HUDEP-2 (cell line): ENCODE measurements around the gene LIMS1.
"Not testable (repeated sequence)": the region's sequence is repeated elsewhere in the genome, so short reads cannot be mapped to it uniquely, and the experiment has no call there.

Source experiments
- DNase-seq, 76 experiments: peaks; one replicate each; lab custom pipeline; 2025; ENCODE audit not compliant: unreplicated experiment in 76 of 76; lab: John Stamatoyannopoulos, UW

LIMS1 gene

DNA sequence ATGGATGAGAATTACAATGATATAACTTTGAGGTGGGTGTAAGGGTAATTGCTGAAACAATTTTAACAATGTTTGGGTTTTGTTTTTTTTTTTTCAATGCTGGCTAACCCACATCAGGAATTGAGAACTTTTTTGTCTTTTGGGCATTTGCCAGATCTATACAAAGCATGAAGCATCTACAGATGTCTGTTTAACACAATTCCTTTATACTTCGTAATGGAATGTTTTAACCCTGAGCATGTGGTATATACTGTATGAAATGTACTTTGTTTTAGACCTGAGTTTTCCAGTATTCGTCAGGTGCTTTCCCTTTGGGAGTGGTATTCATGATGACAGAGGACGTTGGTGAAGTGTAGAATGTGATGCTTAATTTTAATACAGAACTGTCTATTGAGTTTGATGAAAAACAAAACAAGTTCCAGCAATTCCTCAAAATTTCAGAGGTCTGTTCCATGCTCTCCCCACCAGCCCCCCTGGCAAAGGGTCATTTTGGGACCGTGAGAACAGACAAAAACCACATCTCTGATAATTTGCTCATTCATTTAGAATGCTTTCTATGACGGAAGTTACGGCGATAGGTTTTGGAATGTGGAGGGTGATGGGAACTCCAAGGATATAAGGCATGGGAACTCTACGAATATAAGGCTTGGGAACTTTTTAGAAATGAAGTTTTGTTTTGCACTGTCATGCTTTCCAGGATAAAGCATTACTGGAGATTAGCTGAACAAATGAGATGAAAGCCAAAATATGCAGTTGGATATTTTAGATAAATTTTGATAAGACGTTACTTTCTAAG lies 14.1 kb downstream of the LIMS1 start:
- DNase-seq, result no peak

DNA sequence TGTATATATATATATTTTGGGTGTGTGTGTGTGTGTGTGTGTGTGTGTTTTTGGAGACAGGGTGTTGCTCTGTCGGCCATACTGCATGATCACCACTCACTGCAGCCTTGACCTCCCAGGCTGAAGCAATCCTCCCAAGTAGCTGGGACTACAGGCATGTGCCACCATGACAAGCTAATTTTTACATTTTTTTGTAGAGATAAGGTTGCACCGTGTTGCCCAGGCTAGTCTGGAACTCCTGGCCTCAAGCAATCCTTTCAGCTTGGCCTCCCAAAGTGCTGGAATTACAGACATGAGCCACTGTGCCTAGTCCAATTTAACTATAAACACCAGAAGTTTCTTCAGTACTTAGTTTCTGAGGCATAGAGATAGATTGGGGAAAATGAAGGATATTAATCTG lies 18.3 kb downstream of the LIMS1 start:
- no peak for DNase-seq

DNA sequence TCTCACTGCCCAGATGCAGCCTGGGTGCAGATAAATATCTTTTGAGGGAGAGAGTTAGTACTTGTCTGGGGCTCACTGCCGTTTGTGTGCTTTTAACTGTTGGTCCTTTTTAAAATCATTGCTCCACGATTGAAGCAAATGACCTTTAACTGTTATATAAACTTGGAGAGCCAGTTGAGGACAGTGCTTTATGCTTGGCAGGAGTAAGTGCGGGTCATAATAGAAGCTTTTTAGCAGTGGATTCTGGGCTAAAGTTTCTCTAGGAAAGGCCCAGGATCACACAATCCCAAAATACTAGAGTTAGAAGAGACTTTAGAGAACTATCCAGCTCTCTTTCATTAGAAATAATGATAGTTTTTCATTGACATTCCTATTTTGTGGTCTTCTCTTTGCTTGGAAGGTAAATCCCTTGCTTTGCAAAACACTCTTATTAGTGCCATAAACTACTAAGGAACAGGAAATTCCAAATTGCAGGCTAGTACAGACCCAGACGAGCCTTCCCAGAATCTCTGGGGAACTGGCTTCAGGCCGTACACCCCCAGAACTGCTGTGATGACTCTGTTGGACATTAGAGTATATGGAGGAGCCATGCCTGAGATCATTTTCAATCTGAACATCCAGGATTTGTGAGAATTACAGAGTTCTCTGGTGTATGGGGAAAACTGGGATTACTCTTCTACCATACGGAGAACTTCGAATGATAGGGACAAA lies 19.1 kb downstream of the LIMS1 start:
- no peak for DNase-seq

DNA sequence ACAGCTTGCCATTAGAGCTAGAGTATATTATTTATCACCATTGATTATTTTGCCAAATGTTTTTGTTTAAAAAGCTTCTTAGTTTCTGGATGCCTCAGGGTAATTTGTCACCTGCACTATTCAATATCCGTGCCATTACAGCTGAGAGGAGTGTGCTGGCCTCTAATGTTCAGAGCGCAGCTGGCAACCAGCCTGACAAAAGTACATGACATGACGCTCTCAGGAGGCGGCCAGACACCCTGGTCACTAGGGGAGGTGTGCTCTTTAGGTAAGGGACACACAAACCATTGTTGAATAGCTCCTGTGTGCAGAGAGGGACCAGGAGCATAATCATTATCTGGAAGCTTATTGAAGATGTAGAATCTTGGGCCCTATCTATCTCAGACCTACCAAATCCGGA lies 20.3 kb downstream of the LIMS1 start:
- no peak for DNase-seq

DNA sequence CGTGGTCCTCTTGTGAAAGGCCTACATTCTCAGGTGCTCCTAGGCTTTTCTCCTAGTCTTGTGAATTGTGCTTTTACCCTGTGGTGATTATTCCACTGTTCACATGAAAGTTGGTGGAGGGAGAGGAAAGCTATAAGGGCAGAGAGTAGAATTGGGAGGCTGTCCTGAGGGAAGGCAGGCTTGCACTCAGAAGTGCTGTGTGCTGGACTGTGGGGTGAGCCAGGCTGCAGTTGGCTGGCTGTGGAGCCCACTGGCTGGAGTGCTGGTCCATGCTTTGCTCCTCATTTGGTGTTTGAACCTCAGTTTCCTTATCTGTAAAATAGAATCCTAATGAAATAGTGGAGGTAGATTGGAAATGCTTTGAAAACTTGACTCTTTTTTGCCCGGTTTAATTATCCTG lies 21.3 kb downstream of the LIMS1 start:
- no peak for DNase-seq

DNA sequence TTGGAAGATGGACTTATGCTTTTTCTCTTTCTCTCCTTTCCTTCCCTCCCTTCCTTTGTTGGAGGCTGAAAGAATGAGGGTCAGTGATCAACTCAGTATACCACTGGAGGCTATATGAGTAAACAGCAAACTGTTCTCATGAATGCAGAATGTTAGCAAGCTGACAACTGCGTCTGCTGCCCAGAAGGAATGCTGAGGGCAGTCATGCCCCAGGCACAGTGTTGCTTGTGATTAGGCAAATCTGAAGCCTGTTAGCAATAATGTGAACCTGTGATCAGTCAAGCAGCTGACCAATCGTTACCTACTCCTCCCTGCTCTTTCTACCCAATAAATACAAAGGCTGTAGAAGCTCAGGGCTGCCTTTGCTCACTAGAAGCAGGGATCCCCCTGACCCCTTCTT lies 22.3 kb downstream of the LIMS1 start:
- DNase-seq, result not testable (repeated sequence)

DNA sequence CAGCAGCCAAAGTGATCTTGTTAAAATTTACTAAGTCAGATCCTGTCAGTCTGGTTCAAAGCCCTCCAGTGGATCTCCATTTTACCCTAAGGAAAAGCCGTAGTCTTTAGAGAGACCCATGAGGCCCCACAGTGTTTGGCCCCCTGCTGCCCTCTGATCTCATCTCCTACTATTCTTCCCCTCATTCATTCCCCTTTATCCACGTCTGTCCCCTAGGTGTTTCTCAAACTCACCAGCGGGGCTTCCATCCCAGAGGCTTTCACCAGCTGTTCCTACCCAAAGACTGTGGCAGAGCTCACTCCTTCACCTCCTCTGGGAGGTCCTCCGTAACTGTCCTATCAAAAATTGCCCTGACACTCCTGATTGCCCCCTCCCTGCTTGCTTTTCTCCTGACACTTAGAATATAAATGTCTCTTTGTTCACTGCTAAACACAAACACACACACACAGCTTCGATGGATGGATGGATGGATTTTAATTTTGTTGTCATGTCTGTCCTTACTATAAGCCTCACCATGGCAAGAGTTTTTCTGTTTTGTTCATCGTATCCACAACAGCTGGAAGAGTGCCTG lies 26.1 kb downstream of the LIMS1 start:
- DNase-seq, result no peak

DNA sequence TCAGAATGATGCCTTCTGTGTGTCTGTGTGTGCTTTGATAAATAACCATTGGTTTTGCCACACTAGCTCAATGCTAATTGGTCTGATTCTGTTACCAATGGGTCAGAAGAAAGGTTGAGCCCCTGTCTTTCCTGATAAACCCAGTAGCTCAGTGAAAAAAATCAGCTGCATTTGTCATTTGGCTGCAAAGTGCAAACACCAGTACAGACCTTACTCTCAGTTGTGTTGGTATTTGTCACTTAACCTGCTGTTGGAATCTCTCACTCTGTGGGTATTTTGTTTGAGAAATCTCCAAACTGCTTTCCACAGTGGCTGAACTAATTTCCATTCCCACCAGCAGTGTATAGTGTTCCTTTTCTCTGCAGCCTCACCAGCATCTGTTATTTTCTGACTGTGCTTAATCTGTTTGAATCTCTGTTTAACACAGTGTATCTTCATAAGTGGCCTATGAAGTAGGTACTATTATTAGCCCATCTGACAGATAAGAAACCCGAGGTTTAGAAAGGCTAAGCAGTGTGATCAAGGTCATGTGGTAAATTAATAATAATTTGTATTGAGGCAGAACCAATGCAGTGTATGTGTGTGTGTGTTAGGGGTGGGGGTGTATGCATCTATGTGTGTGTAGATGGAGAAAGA lies 26.7 kb downstream of the LIMS1 start:
- DNase-seq, result no peak

DNA sequence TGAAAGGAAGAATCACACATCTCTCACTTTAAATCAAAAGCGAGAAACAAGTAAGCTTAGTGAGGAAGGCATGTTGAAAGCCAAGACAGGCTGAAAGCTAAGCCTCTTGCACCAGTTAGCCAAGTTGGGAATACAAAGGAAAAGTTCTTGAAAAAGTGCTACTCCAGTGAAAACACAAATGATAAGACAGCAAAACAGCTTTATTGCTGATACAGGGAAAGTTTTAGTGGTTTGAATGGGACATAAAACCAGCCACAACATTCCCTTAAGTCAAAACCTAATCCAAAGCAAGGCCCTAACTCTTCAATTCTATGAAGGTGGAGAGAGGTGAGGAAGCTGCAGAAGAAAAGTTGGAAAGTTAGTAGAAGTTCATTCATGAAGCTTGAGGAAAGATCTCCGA lies 28.0 kb downstream of the LIMS1 start:
- DNase-seq, result no peak

DNA sequence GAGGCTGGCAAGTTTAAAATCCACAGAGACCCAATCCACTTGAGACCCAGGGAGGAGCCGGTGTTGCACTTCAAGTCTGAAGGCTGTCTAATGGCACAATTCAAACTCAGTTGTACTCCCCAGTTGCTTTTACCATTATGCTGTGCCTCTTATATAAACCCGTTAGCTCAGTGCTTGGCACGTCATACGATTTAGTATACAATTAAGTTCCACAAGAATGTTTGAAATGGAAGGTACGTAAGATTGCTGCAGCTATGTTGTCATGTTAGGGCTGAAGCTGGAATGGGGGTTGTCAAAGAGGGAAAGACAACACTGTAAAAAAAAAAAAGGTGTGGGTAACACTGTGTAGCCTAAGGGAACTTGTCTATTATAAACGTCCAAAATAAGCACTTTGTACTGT lies 30.2 kb downstream of the LIMS1 start:
- no peak for DNase-seq

DNA sequence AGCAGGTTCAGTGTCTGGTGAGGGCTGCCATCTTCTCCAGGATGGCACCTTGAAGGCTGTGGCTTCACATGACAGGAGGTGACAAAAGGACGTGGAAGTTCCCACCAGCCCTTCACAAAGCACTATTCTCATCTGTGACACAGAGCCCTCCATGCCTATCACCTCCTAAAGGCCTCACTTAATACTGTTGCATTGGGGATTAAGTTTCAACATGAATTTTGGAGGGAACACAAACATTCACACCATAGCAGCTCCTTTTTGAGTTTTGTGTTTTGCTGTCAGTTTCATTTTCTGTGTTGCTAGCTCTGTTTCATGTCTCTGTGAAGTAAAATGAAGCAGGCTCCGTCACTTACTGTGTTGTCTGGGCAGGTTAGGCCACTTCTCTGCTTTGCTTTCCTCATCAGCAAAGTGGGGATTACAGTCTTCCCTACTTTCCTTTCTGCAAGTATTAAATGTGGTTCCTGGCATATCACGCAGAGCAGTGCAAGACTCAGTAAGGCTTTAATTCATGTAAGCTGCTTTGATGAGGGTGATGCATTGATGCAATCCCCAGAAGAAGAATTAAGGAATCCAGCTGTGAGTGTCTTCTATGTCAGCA lies 31.6 kb downstream of the LIMS1 start:
- DNase-seq, result no peak

DNA sequence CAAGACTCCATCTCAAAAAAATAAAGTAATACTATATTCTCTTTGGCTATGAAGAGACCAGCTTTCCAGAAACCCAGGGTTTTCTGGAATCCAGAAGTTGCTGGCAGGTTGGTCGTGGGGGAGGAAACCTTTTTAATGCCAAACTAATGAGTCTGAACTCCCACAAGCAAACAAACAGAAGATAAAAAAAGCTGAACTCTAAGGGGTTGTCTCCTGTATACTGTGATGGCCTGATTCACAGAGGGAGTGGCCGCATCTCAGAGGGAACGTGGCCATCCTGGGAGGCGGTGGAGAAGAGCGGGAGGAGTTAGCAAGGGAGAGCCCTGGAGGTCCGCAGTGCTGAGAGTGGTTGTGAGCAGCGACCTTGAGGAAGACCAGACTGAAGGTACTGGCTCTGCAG lies 36.1 kb downstream of the LIMS1 start:
- DNase-seq, result no peak

DNA sequence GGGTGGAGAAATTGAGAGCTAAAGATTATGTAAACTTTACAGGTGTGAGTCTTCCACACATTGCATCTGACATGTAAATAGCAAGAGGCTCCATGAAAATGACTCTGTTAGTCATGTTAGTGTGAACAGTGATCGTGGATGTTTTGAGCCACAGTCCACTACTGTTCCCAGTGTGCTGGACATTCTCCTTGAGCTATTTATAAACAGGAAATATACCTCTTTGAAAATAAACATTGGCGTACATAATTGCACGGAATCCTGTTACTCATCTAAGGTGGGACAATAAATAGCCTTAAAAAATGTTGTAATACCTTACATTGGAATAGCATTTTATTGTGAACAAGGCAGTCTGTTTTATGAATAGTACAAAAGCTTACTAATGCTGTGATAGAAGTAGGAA lies 37.0 kb downstream of the LIMS1 start:
- no peak for DNase-seq

DNA sequence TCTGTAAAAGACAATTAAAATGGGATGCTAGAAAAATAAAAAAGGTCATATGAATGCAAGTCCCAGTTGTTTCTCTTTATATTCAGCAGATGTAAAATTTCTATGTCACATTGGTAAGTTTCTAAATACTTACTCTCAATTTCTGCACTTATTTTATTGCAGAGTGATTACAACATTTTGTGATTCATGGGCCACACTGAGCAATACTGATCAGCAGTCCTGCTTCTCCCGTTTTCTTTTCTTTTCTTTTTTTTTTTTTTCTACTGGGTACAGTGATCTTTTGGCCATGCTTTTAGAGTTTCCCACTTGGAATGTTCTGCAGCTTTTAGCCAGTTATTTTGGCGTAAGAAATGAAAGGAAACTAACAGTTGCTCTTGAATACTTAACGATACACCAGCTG lies 38.8 kb downstream of the LIMS1 start:
- DNase-seq, result no peak

DNA sequence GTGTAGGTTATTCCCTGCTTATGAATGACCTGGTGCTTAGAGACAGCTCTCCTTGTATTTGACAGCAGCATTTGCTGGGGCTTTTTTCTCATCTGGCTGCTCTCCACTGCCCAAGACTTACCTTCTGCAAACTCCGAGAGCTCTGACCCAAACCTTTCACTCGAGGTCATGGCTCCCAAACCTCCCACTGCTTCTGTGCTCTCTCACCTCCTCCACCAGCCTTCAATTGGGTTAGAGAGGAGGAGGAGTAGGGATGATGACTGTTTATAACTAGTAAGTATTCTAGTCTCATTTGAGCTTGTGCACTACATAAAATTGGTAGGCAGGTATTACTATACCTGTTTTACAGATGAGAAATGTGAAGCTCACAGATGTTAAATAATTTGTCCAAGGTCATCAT lies 40.1 kb downstream of the LIMS1 start:
- no peak for DNase-seq

DNA sequence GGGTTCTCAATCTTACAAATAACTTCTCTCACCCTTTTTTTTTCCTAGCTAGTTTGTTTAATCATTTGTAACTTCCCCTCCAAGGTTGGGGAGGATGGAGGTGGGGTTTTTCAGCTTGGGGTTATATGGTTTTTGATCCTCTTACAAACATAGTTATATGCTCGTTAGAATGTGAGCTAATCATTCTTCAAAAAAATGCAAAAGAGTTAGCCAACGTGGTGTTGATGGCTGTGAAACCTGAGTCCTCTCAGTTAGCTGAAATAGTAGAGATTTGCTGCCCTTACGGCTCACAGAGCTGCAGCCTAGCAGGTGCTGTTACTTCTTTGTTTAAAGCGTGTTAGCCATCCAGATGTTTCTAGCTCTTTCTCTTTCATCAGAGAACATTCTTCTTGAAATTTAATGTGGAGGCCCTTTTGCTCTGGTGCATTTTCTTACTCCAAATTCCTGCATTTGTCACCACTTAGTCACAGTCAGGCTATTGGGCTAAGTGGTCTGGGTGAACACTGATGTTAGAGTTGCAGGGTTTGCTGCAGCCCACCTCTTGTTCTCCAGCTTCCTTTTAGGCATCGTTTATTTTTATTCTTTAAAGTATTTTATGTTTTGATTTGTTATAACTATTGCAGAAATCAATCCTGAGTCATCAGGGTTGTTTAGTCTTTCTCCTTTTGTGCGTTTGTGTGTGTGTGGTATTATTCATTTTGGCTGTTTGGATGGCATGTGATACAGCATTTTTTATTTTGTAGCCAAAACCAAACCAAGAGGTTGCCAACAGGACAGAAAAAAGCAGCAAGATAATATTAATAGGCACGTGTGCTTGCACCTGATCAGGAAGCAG lies 41.1 kb downstream of the LIMS1 start:
- no peak for DNase-seq

DNA sequence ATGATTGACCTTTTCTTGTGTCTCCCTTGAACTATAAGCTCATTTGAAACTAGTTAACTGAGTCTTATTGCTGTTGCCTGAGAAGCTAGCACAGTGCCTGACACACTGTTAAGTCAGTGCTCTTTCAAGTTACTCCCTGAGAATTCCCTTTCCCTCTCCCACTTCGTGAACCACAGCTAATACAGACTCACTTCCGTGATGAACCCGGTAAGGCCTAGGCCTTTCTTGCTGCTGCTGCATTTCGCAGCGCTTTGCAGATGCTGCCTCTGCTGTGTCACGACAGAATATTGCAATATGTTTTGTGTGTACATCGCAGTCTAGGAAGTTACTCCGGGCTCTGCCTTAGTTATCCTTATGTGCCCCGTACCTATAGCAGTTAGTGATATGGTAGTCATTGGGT lies 42.8 kb downstream of the LIMS1 start:
- DNase-seq, result no peak

DNA sequence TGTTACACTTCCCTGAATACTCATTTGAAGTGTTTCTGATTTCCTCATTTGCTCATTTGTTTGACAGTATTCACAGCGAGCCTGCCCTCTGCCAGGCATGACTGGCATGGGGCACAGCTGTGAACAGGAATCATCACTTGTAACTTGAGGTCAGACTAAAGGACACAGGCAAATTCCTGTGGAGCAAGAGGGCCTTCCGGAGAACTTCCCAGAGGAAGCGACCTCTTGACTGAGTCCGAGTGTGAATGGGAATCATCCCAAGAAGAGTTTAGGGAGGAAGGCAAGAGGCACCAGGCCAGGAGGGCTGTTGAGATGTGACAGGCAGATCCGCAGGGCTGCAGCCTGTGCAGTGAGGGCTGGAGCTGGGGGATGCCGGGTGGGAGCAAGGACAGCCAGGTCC lies 45.4 kb downstream of the LIMS1 start:
- no peak for DNase-seq

DNA sequence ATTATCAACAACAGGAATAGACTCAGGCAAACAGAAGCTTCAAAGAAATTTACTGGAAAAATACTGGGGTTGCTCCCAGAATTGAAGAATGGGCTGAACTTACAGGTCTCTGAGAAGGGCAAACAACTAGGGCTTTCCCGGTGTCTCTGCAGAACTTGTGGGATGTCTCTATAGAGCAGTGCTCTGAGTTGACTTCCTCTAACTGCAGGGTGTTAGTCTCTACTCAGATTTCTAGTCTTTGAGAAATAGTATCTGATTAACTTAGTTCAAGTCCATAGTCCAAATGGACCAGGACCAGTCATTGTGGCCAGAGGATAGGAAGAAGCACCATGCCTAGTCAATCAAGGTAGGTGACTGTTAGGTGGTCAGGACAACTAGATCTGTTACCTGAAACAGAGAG lies 45.8 kb downstream of the LIMS1 start:
- no peak for DNase-seq

DNA sequence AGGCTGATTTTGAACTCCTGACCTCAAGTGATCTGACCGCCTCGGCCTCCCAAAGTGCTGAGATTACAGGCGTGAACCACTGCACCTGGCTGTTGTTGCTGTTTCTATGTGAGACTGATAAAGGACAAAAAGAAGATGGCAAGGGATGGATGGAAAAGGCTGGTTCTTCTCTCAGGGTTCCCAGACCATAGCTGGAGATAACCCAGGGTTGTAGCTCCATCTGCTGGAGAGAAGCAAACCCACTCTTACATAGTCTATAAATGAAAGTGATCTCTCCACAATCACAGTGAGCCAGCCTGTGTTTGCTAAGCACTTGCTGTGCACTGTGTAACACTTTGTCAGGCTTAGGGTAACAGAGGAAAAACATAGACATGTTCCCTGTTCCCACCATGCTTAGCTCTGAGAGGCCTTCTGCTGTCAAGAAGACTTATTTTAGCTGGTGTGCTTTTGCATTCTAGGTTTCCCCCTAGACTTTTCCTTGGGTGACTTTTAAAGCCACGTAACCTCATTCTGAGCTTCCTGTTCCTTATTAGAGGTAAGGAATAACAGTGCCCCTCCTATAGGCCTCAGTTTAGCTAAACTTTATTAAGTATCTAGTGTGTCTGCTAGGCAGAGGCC lies 49.7 kb downstream of the LIMS1 start:
- peak in 56 of 76 experiments; percentile 5 to 77 (median 44) for DNase-seq
